OCI-M2 (cell line): ENCODE data around the gene FPR2.
"Not testable (repeated sequence)": the region's sequence is repeated elsewhere in the genome, so short reads cannot be mapped to it uniquely, and the experiment has no call there.

Experiments
- DNase-seq: peaks from one replicate; lab custom pipeline; 2025; ENCODE audit not compliant: unreplicated experiment; lab: John Stamatoyannopoulos, UW

Gene FPR2

GRCh38 chr19:51803967-51804366 lies 43.0 kb downstream of the FPR2 start:
- no peak for DNase-seq

GRCh38 chr19:51804789-51805188 lies 43.8 kb downstream of the FPR2 start:
- DNase-seq, result not testable (repeated sequence)

GRCh38 chr19:51805396-51805795 lies 44.4 kb downstream of the FPR2 start:
- not testable (repeated sequence) for DNase-seq

GRCh38 chr19:51806571-51806970 lies 45.6 kb downstream of the FPR2 start:
- not testable (repeated sequence) for DNase-seq

GRCh38 chr19:51807111-51807701 lies 46.2 kb downstream of the FPR2 start:
- DNase-seq, result no peak

GRCh38 chr19:51807925-51808324 lies 46.9 kb downstream of the FPR2 start:
- no peak for DNase-seq

GRCh38 chr19:51808333-51808986 lies 47.5 kb downstream of the FPR2 start:
- no peak for DNase-seq

GRCh38 chr19:51809787-51810186 lies 48.8 kb downstream of the FPR2 start:
- DNase-seq, result no peak

GRCh38 chr19:51810223-51810622 lies 49.2 kb downstream of the FPR2 start:
- no peak for DNase-seq

- DNase-seq, result no peak
These were observed 50.4 kb downstream of the FPR2 start for GRCh38 chr19:51811344-51811743.

GRCh38 chr19:51815043-51815442 lies 54.1 kb downstream of the FPR2 start:
- no peak for DNase-seq

GRCh38 chr19:51816711-51817110 lies 55.7 kb downstream of the FPR2 start:
- no peak for DNase-seq

- no peak for DNase-seq
These were observed 59.0 kb downstream of the FPR2 start for GRCh38 chr19:51820011-51820410.
